ENCODE results near the gene UCK1.
"Not testable (repeated sequence)": the region's sequence is repeated elsewhere in the genome, so short reads cannot be mapped to it uniquely, and the experiment has no call there.

DNA sequence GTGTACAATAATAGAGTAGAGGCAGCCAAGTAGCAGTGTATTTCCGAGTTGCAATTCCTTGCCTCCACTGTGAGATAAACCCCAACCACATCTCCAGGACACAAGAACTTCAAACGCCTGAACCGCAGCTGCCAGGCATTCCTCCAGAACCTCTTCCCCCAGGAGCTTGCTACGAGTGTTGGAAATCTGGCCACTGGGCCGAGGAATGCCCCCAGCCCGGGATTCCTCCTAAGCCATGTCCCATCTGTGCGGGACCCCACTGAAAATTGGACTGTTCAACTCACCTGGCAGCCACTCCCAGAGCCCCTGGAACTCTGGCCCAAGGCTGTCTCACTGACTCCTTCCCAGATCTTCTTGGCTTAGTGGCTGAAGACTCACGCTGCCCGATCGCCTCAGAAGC, 18.1 kb upstream of the UCK1 start:
- not testable (repeated sequence) for TF ChIP-seq EP300, POLR2A (IDR thresholded peaks at IDR 0.05)
- TF ChIP-seq, protein P1, sequence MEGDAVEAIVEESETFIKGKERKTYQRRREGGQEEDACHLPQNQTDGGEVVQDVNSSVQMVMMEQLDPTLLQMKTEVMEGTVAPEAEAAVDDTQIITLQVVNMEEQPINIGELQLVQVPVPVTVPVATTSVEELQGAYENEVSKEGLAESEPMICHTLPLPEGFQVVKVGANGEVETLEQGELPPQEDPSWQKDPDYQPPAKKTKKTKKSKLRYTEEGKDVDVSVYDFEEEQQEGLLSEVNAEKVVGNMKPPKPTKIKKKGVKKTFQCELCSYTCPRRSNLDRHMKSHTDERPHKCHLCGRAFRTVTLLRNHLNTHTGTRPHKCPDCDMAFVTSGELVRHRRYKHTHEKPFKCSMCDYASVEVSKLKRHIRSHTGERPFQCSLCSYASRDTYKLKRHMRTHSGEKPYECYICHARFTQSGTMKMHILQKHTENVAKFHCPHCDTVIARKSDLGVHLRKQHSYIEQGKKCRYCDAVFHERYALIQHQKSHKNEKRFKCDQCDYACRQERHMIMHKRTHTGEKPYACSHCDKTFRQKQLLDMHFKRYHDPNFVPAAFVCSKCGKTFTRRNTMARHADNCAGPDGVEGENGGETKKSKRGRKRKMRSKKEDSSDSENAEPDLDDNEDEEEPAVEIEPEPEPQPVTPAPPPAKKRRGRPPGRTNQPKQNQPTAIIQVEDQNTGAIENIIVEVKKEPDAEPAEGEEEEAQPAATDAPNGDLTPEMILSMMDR (IDR thresholded peaks at IDR 0.05): not testable (repeated sequence)
